C4-2B (cell line): ENCODE measurements around the gene CCDC141.
"Not testable (repeated sequence)": the region's sequence is repeated elsewhere in the genome, so short reads cannot be mapped to it uniquely, and the experiment has no call there.

Source experiments
- H3K27ac ChIP-seq: fragments of 450-650 bp; 2 replicates; pipeline ENCODE4 v1.5.1; 2017
- CTCF ChIP-seq: fragments of 450-650 bp; conservative IDR thresholded peaks from 2 replicates; pipeline ENCODE4 v1.5.1; 2017; ENCODE audit warnings: mild to moderate bottlenecking
- ZFX ChIP-seq: fragments of 450-650 bp; IDR thresholded peaks from 2 replicates; pipeline ENCODE4 v1.6.1; 2017

Gene CCDC141

GRCh38 chr2:179024445-179024844 is 25.5 kb downstream of the CCDC141 start:
- no peak overlapping the region for H3K27ac ChIP-seq
- TF ChIP-seq ZFX (no peak), CTCF (no peak)

- H3K27ac ChIP-seq, result no peak overlapping the region
- TF ChIP-seq ZFX (no peak), CTCF (no peak)
Measured at GRCh38 chr2:179022685-179023084, 27.3 kb downstream of the CCDC141 start.

GRCh38 chr2:179021258-179021657 is 28.7 kb downstream of the CCDC141 start:
- TF ChIP-seq CTCF, result no peak
- TF ChIP-seq ZFX, result no peak
- no peak overlapping the region for H3K27ac ChIP-seq

- no peak overlapping the region for H3K27ac ChIP-seq
- no peak for TF ChIP-seq ZFX
- TF ChIP-seq CTCF, result peak; percentile 81
Measured at GRCh38 chr2:179020156-179020750, 29.7 kb downstream of the CCDC141 start.

- TF ChIP-seq CTCF, result no peak
- H3K27ac ChIP-seq, result no peak overlapping the region
Measured at GRCh38 chr2:179019260-179019659, 30.7 kb downstream of the CCDC141 start.

- TF ChIP-seq ZFX (no peak), CTCF (no peak)
- no peak overlapping the region for H3K27ac ChIP-seq
Measured at GRCh38 chr2:179017773-179018357, 32.1 kb downstream of the CCDC141 start.

- H3K27ac ChIP-seq, result not testable (repeated sequence)
Measured at GRCh38 chr2:179014189-179014588, 35.7 kb downstream of the CCDC141 start.

- no peak overlapping the region for H3K27ac ChIP-seq
- TF ChIP-seq CTCF (no peak), ZFX (no peak)
Measured at GRCh38 chr2:179005976-179006375, 44.0 kb downstream of the CCDC141 start.
